GM21390 (cell line): Measurements from ENCODE around the gene SRSF8.
A peak's percentile ranks its signal among the peaks of the same experiment; 100 is the strongest.
"Not testable (repeated sequence)": the region's sequence is repeated elsewhere in the genome, so short reads cannot be mapped to it uniquely, and the experiment has no call there.

Source experiments
- ATAC-seq: cut with Tn5 transposase; IDR thresholded peaks from one replicate; pipeline ENCODE4 v1.9.1; 2021; ENCODE audit not compliant: unreplicated experiment

The SRSF8 gene

GRCh38 chr11:95093548-95093947 is 26.8 kb downstream of the SRSF8 start:
- no peak for ATAC-seq

DNA sequence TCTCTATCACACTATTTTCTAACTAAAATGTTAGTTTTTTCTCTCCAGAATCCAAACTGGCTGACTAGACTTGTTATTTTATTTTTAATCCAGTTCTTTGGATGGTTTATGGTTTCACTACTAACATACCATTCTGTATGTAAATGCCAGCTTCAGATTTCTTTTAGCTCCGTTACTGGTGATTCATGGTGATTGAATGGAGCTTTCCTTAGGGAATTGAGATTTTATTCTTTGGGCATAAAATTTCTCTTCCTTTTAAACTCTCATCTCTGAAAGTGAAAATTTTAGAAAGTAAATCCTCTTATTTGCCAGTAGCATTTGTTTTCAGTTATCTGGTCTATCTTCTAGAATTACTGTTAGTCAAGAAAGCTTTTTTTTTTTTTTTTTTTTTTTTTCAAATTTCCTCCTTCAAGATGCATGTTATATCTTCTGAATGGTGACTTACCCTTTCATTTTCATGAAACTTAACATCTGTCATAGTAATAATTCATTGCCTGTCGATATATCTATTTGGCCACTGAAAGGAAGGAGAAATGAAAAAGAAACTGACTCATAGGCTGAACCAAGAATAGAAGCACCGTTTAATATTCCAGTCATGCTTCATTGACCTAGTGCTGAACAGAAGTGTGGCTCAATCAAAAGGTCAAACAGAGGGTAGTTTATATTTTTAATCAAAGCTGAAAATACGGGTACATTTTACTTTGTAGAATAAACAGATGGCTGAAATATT is 29.3 kb downstream of the SRSF8 start:
- peak; percentile 83 for ATAC-seq

GRCh38 chr11:95097209-95097608 is 30.5 kb downstream of the SRSF8 start:
- ATAC-seq, result no peak

DNA sequence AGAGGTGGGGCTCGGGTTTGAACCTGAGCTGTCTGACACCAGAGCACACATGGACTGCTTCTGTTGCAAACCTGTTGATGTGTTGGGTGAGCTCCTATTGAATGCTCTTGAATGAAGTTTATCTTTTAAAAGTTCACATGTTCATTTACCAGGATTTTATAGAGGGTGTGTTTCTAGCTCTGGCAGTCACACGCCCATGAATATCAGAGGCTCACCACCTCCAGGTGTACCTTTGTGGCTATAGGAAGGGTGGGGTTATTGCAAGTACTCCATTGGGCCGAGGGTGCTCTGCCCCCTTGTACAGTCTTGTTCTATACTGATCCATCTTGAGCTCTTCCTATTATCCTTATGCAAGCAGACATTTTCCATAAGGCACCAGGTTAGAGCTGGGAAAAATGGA is 32.1 kb downstream of the SRSF8 start:
- no peak for ATAC-seq

GRCh38 chr11:95100191-95100648 is 33.5 kb downstream of the SRSF8 start:
- no peak for ATAC-seq

GRCh38 chr11:95100856-95101507 is 34.3 kb downstream of the SRSF8 start:
- no peak for ATAC-seq

- no peak for ATAC-seq
Observed at GRCh38 chr11:95101935-95102334, 35.2 kb downstream of the SRSF8 start.

DNA sequence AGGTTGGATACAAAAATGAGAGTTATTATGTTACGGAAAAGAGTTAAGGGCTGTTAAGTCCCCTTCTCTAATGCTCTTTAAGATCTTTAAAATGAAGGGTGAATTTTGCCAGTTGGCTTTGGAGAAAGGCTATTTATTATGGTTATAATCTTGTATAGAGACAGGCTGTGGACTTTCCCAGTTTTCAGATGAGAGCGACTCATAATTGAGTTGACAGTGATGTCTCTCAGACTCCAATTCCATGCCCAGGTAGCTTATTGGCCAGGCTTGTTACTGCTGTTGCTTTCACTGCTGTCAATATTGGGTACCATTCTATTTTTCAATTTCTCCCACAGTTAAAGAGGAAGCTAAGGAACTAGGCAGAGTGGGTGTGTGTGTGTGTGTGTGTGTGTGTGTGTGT is 36.0 kb downstream of the SRSF8 start:
- ATAC-seq, result no peak

DNA sequence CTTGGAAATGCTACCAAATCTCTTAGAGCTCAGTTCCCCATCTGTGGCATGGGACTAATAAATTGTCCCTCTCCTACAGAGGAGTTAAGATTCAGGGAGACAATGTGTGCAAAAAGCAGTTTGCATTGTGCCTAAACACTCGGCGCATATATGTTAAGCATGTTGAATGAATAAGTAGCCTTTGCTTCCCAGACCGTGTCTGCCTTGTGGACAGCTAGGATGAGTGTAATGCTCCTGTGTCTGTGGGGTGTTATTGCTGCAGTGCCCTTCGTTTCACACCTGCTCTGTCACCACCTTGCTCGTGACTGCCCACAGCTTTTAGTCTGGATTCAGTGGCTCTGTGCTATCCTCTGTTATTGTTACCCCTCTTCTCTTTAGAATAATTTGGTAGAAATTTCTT is 37.0 kb downstream of the SRSF8 start:
- ATAC-seq, result no peak

DNA sequence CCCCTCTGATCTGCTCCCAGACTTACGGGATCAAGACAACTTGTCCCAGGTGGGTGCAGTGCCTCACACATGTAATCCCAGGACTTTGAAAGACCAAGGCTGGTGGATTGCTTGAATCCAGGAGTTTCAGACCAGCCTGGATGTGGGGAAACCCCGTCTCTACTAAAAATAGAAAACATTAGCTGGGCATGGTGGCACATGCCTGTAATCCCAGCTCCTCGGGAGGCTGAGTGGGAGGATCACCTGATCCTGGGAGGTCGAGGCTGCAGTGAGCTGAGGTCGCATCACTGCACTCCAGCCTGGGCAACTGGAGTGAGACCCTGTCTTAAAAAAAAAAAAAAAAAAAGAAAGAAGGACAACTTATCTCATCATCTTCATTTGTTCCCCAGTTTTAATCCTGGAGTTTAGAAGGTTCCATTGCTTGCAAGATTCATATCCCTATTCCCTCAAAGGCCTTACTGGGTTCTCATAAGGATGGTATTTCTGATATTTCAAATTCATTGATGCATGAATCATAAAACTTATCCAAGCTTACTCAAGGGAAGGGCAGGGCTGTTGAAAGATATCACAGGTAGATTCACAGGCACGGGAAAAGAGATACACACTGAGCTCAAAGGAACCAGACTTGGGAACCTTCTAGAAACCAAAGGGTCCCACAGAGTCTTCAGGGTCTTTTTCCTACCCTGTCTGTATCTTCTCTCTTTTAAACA is 37.6 kb downstream of the SRSF8 start:
- ATAC-seq, result no peak

GRCh38 chr11:95104856-95105255 is 38.1 kb downstream of the SRSF8 start:
- ATAC-seq, result no peak

DNA sequence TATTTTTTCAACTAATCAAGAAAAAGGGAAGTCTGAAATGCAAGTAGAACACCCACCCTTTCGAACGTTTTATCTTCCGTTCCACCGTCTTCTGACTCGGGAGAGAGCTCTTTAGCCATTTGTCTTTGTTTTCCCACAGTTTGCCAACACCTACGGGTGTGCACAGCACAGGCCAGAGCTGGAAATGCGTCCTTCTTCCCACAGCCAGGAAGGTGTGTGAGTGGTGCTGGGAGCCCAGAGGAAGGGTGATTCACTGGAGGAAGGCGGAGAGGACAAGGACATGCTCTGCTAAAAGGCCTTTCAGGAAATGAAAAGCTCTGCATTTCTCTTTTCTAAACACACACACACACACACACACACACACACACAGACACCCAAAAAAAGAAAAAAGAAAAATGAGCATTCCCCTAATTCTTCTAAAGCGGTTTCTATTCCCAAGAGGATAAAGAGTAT is 41.5 kb downstream of the SRSF8 start:
- no peak for ATAC-seq

DNA sequence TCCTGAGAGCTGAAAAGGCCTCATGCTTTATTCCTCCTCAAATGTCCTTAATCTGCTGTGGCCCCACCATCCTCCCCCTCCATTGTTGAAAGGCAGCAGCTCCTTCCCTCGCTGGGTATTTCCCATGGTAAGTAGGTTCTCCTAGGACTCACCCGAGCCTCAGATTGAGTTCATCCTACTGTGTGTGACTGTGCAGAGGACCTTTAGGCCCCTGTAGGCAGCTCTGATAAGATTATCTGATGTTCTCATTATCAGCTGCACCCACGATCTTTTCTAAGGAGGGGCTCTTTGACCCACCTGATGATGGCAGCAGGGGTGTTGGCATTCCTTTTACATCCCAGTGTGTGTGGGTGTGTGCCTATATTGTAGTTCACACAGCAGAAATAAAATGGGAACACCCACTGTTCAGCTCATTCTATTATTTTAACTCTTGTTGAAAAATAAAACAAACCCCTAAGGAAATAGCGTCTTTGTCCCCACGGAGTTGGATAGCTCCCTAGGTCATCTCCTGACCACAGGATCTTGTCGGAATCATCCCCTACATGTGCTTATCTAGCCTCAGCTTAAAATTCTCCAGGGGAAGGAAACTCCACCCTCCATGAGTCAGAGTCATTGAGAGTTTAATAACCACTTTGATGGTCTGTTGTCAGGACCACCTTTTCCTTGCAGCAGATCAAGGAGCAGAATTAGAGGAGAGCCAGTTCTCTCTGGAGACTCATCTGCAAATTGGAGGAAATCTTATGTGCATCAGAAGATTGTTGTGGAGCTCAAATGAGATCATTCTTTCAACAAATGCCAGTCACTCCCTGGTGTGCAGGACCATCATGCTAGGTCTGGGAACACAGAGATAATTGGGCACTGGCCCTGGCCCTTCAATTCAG is 42.2 kb downstream of the SRSF8 start:
- no peak for ATAC-seq

- ATAC-seq, result not testable (repeated sequence)
Observed at GRCh38 chr11:95111471-95111870, 44.8 kb downstream of the SRSF8 start.

DNA sequence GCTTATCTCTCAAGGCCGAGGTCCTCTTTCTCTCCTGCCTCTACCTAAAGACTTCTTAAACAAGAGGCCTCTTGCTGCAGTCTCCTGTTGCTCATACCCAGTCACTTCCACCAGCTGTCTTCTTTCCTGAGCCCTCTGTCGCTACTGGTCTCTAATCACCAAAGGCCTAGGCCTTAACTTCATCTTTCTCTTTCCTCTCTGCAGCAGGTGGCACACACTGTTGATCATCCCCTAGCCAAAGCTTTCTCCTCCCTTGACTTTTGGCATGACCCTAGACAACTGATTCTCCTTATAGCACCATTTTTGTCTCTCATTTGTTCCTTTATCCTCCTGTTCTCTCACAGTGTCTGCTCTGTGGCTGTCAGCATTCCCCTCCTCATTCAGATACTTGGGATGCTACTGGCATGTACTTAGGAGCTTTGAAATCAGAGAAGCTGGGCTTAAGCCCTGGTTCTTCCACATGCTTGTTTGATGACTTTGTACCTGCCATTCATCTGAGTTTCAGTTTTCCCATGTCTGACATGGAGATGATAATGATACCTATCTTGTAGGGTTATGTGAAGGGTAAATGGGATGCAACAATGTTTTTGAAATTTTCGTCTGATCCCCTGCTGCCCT is 45.3 kb downstream of the SRSF8 start:
- no peak for ATAC-seq

DNA sequence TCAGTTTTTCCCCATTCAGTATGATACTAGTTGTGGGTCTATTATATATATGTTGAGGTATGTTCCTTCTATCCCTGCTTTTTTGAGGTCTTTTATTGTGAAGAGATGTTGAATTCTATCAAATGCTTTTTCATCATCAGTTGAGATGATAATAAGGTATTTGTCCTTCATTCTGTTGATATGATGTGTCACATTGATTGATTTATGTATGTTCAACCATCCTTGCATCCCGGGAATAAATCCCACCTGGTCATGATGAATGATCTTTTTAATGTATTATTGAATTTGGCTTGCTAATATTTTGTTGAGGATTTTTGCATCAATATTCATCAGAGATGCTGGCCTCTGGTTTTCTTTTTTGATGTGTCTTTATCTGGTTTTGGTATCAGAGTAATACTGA is 48.9 kb downstream of the SRSF8 start:
- ATAC-seq, result no peak

- ATAC-seq, result no peak
Observed at GRCh38 chr11:95119361-95120060, 52.8 kb downstream of the SRSF8 start.
